Caco-2 (cell line): ENCODE data around the gene MN1. TPM values are rescaled to one million over a fixed set of nuclear protein-coding genes. Genes with fewer than 3 reads are reported as not detected.

Experiments
- BruUV-seq: library from RNA; stranded (reverse); fragments of 400-500 nt; replicated peaks from 2 replicates; lab custom pipeline; 2021; lab: Mats Ljungman, UMichigan
- CTCF ChIA-PET: fragments of 300-600 bp; sonication (Branson Sonifier 250); formaldehyde crosslinking; loops from one replicate; lab custom pipeline; 2022; ENCODE audit warnings: antibody characterized with exemption; lab: Charles Lee
- POLR2A ChIA-PET: fragments of 300-600 bp; sonication (Branson Sonifier 250); formaldehyde crosslinking; loops from one replicate; lab custom pipeline; 2022; ENCODE audit warnings: antibody characterized with exemption; lab: Charles Lee
- DNase-seq, 2 experiments: peaks; one replicate each; pipeline versions ENCODE4 v3.0.0 to v3.0.0-alpha.2; 2020 to 2022
- H3K27me3 ChIP-seq: replicated peaks from 2 replicates; pipeline ENCODE4 v1.6.0; 2011; ENCODE audit warnings: low read length; ENCODE audit not compliant: control insufficient read depth, insufficient read depth
- H3K36me3 ChIP-seq: 2 replicates; pipeline ENCODE4 v1.5.1; 2011; ENCODE audit warnings: low read length; ENCODE audit not compliant: control insufficient read depth, insufficient read depth
- H3K4me1 ChIP-seq: fragments of 250-450 bp; sonication (Bioruptor Pico); 2 replicates; pipeline ENCODE4 v1.5.1; 2020; ENCODE audit warnings: mild to moderate bottlenecking
- H3K4me3 ChIP-seq: 2 replicates; pipeline ENCODE4 v1.5.1; 2011; ENCODE audit warnings: low read depth, mild to moderate bottlenecking, control low read depth, low read length
- H3K9me3 ChIP-seq: fragments of 250-450 bp; sonication (Bioruptor Pico); 2 replicates; pipeline ENCODE4 v1.5.1; 2020; ENCODE audit warnings: mild to moderate bottlenecking, moderate library complexity
- H3K27ac Mint-ChIP-seq: one replicate; pipeline ENCODE4 v1.8.0; 2022; ENCODE audit warnings: mixed read lengths; ENCODE audit not compliant: unreplicated experiment
- H3K27me3 Mint-ChIP-seq: one replicate; pipeline ENCODE4 v1.8.0; 2022; ENCODE audit warnings: mixed read lengths; ENCODE audit not compliant: insufficient read depth, unreplicated experiment
- H3K36me3 Mint-ChIP-seq: one replicate; pipeline ENCODE4 v1.8.0; 2022; ENCODE audit warnings: mild to moderate bottlenecking, mixed read lengths; ENCODE audit not compliant: insufficient read depth, unreplicated experiment
- H3K4me1 Mint-ChIP-seq: one replicate; pipeline ENCODE4 v1.8.0; 2022; ENCODE audit warnings: low read depth, mixed read lengths; ENCODE audit not compliant: unreplicated experiment
- H3K4me3 Mint-ChIP-seq: one replicate; pipeline ENCODE4 v1.8.0; 2022; ENCODE audit warnings: mild to moderate bottlenecking, moderate library complexity, mixed read lengths; ENCODE audit not compliant: unreplicated experiment
- H3K9me3 Mint-ChIP-seq: one replicate; pipeline ENCODE4 v1.8.0; 2022; ENCODE audit warnings: mixed read lengths; ENCODE audit not compliant: unreplicated experiment
- CTCF ChIP-seq, 2 experiments: fragments of 200-600 bp in 1 of 2; IDR thresholded peaks; 1 replicate in 1 of 2; 2 replicates in 1 of 2; pipeline versions ENCODE4 v1.5.1 to v1.8.0; 2011 to 2022; ENCODE audit warnings: antibody characterized with exemption in 1 of 2, control low read depth in 1 of 2, inconsistent platforms in 1 of 2, low read depth in 1 of 2, low read length in 1 of 2, mild to moderate bottlenecking in 1 of 2, moderate library complexity in 1 of 2; ENCODE audit not compliant: insufficient read depth in 1 of 2, severe bottlenecking in 1 of 2, unreplicated experiment in 1 of 2
- intact Hi-C: fragments of 100-400 bp; cut with micrococcal nuclease; formaldehyde crosslinking; loops from one replicate; pipeline ENCODE4 v1.10.0; 2022; ENCODE audit not compliant: unreplicated experiment
- total RNA-seq: library from RNA; stranded (reverse); gene quantifications from 2 replicates; pipeline ENCODE4 v1.2.3, GENCODE V29; 2022

MN1 gene
- total RNA-seq, 1 experiment from 2014 or later: 0.32 TPM

- ChIA-PET POLR2A (no interaction called here), CTCF (no interaction called here)
- no peaks in the 10 kb centered on the region for H3K9me3 ChIP-seq
- DNase-seq: no peak
- Mint-ChIP-seq H3K4me1 (no peaks in the 10 kb centered on the region), H3K27me3 (no peaks in the 10 kb centered on the region), H3K36me3 (peaks cover 24% of the 10 kb centered on the region), H3K9me3 (no peaks in the 10 kb centered on the region), H3K4me3 (no peak overlapping the region), H3K27ac (no peak overlapping the region)
- intact Hi-C loops: no loop called here
- no peaks in the 10 kb centered on the region for H3K4me1 ChIP-seq
- H3K4me3 ChIP-seq: no peak overlapping the region
- no peaks in the 10 kb centered on the region; the same call in 1 of the 2 replicates for H3K36me3 ChIP-seq
- BruUV-seq: no TSS peak
- TF ChIP-seq CTCF (IDR thresholded peaks at IDR 0.05; ENCODE audit: insufficient read depth in 1 of 2, low read depth in 1 of 2, low read length in 1 of 2, severe bottlenecking in 1 of 2, unreplicated experiment in 1 of 2): no peak
- H3K27me3 ChIP-seq: no peaks in the 10 kb centered on the region
These were observed 43.4 kb upstream of the MN1 start for GRCh38 chr22:27844656-27845591.

GRCh38 chr22:27844256-27844655 lies 42.7 kb upstream of the MN1 start:
- intact Hi-C loops: no loop called here
- peaks cover 19% of the 10 kb centered on the region for H3K36me3 Mint-ChIP-seq
- DNase-seq: no peak
- CTCF ChIA-PET: no interaction called here
- H3K4me1 ChIP-seq: no peaks in the 10 kb centered on the region
- no peak overlapping the region for H3K27ac Mint-ChIP-seq
- H3K4me1 Mint-ChIP-seq: no peaks in the 10 kb centered on the region
- H3K4me3 ChIP-seq: no peak overlapping the region
- no peak overlapping the region for H3K4me3 Mint-ChIP-seq
- H3K27me3 ChIP-seq: no peaks in the 10 kb centered on the region
- TF ChIP-seq CTCF (IDR thresholded peaks at IDR 0.05; ENCODE audit: insufficient read depth in 1 of 2, low read depth in 1 of 2, low read length in 1 of 2, severe bottlenecking in 1 of 2, unreplicated experiment in 1 of 2): no peak
- no peaks in the 10 kb centered on the region for H3K9me3 Mint-ChIP-seq
- no peaks in the 10 kb centered on the region; the same call in 1 of the 2 replicates for H3K36me3 ChIP-seq
- no peaks in the 10 kb centered on the region for H3K9me3 ChIP-seq
- POLR2A ChIA-PET: interaction anchor here (0.6 kb wide), 1 partner anchor 184 kb away, joined by 3 read pairs; no protein-coding TSS in a partner anchor
- no peaks in the 10 kb centered on the region for H3K27me3 Mint-ChIP-seq
- no TSS peak for BruUV-seq

GRCh38 chr22:27843441-27843840 lies 41.9 kb upstream of the MN1 start:
- Mint-ChIP-seq H3K36me3 (peaks cover 17% of the 10 kb centered on the region), H3K9me3 (no peaks in the 10 kb centered on the region), H3K4me1 (no peaks in the 10 kb centered on the region), H3K27me3 (no peaks in the 10 kb centered on the region), H3K27ac (peak overlapping the region; percentile 22), H3K4me3 (no peak overlapping the region)
- H3K4me3 ChIP-seq: no peak overlapping the region
- ChIA-PET POLR2A (interaction anchor here (0.6 kb wide), 1 partner anchor 183 kb away, joined by 3 read pairs; no protein-coding TSS in a partner anchor), CTCF (no interaction called here)
- intact Hi-C loops: no loop called here
- no peak for TF ChIP-seq CTCF (IDR thresholded peaks at IDR 0.05; ENCODE audit: insufficient read depth in 1 of 2, low read depth in 1 of 2, low read length in 1 of 2, severe bottlenecking in 1 of 2, unreplicated experiment in 1 of 2)
- no peaks in the 10 kb centered on the region for H3K36me3 ChIP-seq
- DNase-seq: no peak
- H3K4me1 ChIP-seq: no peaks in the 10 kb centered on the region
- no peaks in the 10 kb centered on the region for H3K27me3 ChIP-seq
- no TSS peak for BruUV-seq
- H3K9me3 ChIP-seq: no peaks in the 10 kb centered on the region
